NCI-H748 (cell line): ENCODE data around the gene RWDD1.
"Not testable (repeated sequence)": the region's sequence is repeated elsewhere in the genome, so short reads cannot be mapped to it uniquely, and the experiment has no call there.

Source experiments
- DNase-seq: peaks from one replicate; lab custom pipeline; 2025; ENCODE audit not compliant: unreplicated experiment; lab: John Stamatoyannopoulos, UW

The RWDD1 gene

GRCh38 chr6:116604868-116605267, 33.6 kb downstream of the RWDD1 start:
- not testable (repeated sequence) for DNase-seq

GRCh38 chr6:116605935-116606334, 34.6 kb downstream of the RWDD1 start:
- no peak for DNase-seq

GRCh38 chr6:116611056-116611455, 39.8 kb downstream of the RWDD1 start:
- DNase-seq, result no peak

GRCh38 chr6:116615937-116616736, 44.8 kb downstream of the RWDD1 start, which contains the start of gene RSPH4A:
TSS of gene RSPH4A (plus strand) at chr6:116616479. CDS start at chr6:116616624, 145 bp downstream.
- DNase-seq, result peak; percentile 97

- peak; percentile 45 for DNase-seq
Measured at GRCh38 chr6:116616737-116617053, 45.4 kb downstream of the RWDD1 start.

GRCh38 chr6:116624036-116624805, 52.9 kb downstream of the RWDD1 start:
- DNase-seq, result no peak

- no peak for DNase-seq
Measured at GRCh38 chr6:116625872-116626271, 54.6 kb downstream of the RWDD1 start.

- DNase-seq, result no peak
Measured at GRCh38 chr6:116629563-116629981, 58.3 kb downstream of the RWDD1 start.

- DNase-seq, result peak; percentile 83
Measured at GRCh38 chr6:116631379-116631990, 60.2 kb downstream of the RWDD1 start.

- peak; percentile 13 for DNase-seq
Measured at GRCh38 chr6:116633685-116634084, 62.4 kb downstream of the RWDD1 start.
